SK-N-MC (cell line): ENCODE data around the gene CATSPER4.
A peak's percentile ranks its signal among the peaks of the same experiment; 100 is the strongest.

ENCODE experiments used
- DNase-seq: peaks from one replicate; pipeline ENCODE4 v3.0.0-alpha.2; 2011; ENCODE audit warnings: low read depth, low spot score
- H3K27ac ChIP-seq: fragments of 200-600 bp; sonication (generic); 2 replicates; pipeline ENCODE4 v1.5.1; 2016; ENCODE audit warnings: mixed run types
- H3K36me3 ChIP-seq: fragments of 200-600 bp; sonication (generic); 2 replicates; pipeline ENCODE4 v1.6.1; 2017; ENCODE audit warnings: antibody characterized with exemption, low read length, mixed read lengths; ENCODE audit not compliant: insufficient read depth
- H3K4me3 ChIP-seq: fragments of 200-600 bp; sonication (generic); 2 replicates; pipeline ENCODE4 v1.5.1; 2016
- H3K9ac ChIP-seq: fragments of 200-600 bp; sonication (generic); 2 replicates; pipeline ENCODE4 v1.8.0; 2017; ENCODE audit warnings: mixed run types, mixed read lengths; ENCODE audit not compliant: insufficient read length
- H3K9me3 ChIP-seq: fragments of 200-600 bp; sonication (generic); 2 replicates; pipeline ENCODE4 v1.6.1; 2017; ENCODE audit warnings: low read depth, mild to moderate bottlenecking, antibody characterized with exemption, low read length, moderate library complexity, mixed read lengths
- EZH2 ChIP-seq: fragments of 200-600 bp; sonication (generic); IDR thresholded peaks from one replicate; pipeline ENCODE4 v1.6.1; 2017; ENCODE audit warnings: antibody characterized with exemption
- FOXP2 ChIP-seq: optimal IDR thresholded peaks from 2 replicates; pipeline ENCODE3; 2011; ENCODE audit warnings: mild to moderate bottlenecking, moderate library complexity; ENCODE audit not compliant: insufficient read depth; ENCODE audit errors: extremely low read length, control extremely low read depth
- POLR2AphosphoS5 ChIP-seq: IDR thresholded peaks from 2 replicates; pipeline ENCODE4 v1.6.1; 2012; ENCODE audit warnings: mild to moderate bottlenecking, low read depth, low read length, borderline replicate concordance

Gene CATSPER4

GRCh38 chr1:26163684-26164035 is 26.7 kb upstream of the CATSPER4 start:
- H3K36me3 ChIP-seq, result no peaks in the 10 kb centered on the region
- H3K9ac ChIP-seq, result no peak overlapping the region
- H3K27ac ChIP-seq, result no peak overlapping the region
- H3K4me3 ChIP-seq, result peak overlapping the region; percentile 75
- DNase-seq, result no peak
- no peaks in the 10 kb centered on the region for H3K9me3 ChIP-seq
- no peak for TF ChIP-seq POLR2AphosphoS5
- TF ChIP-seq FOXP2, result no peak
- no peak for TF ChIP-seq EZH2

GRCh38 chr1:26164036-26164860 is 26.2 kb upstream of the CATSPER4 start:
- peak overlapping the region; percentile 53 for H3K9ac ChIP-seq
- H3K27ac ChIP-seq, result no peak overlapping the region
- no peak for TF ChIP-seq POLR2AphosphoS5
- no peak for TF ChIP-seq FOXP2
- no peak for TF ChIP-seq EZH2
- H3K4me3 ChIP-seq, result peak overlapping the region; percentile 75
- no peaks in the 10 kb centered on the region for H3K9me3 ChIP-seq
- no peak for DNase-seq
- no peaks in the 10 kb centered on the region for H3K36me3 ChIP-seq

DNA sequence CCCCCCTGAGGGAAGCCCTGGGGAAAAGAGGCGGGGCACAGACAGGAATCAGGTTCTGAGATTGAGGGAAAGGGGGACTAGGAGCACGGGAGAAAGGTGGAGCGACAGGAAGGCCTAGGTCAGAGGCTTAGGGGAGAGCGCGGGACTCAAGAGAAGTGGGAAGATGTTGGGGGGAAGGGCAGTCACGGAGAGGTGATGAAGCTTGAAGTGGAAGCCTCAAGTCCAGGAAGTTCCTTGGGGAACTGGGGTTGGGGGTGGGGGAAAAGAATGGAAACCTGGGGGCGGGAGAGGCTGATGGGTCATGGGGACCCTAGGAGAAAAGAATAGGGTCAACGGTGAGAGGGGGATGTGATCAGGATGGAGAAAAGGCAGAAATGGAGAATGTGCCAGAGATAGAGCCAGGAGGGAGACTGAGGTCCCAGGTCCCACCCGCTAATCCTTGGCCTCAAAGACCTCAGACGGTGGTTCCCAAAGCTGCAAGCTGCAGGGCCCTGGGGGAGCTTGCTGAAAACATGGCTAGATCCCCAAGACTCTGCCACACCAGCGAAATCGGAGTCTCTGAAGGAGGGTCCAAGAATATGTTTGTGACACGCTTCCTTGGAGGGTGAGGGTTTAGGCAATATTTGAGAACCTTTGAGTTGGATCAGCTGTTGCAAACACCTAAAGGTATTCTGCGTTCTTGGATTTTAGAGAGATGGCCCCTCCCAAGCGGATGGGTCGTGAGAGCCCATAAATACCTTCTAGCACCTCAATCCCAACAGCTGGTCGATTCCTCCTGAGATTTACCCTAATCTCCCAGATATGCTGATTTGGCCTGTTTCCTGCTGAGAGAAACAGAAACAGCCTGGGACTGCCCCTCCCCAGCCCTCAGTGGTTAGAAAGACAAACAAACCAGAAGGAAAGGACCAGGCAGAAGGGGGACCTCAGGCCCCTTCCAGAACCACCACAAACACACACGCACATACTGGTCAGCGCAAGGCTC is 25.2 kb upstream of the CATSPER4 start:
- no peak for DNase-seq

GRCh38 chr1:26166719-26167281 is 23.6 kb upstream of the CATSPER4 start:
- H3K9ac ChIP-seq, result no peak overlapping the region
- TF ChIP-seq EZH2, result no peak
- no peak for TF ChIP-seq POLR2AphosphoS5
- no peak for TF ChIP-seq FOXP2

More for the DNA sequence above, 25.2 kb upstream of the CATSPER4 start:
- Histone ChIP-seq H3K36me3 (no peaks in the 10 kb centered on the region), H3K4me3 (peak overlapping the region; percentile 75), H3K9me3 (no peaks in the 10 kb centered on the region), H3K9ac (no peak overlapping the region), H3K27ac (no peak overlapping the region)
- TF ChIP-seq EZH2 (no peak), POLR2AphosphoS5 (no peak), FOXP2 (no peak)

DNA sequence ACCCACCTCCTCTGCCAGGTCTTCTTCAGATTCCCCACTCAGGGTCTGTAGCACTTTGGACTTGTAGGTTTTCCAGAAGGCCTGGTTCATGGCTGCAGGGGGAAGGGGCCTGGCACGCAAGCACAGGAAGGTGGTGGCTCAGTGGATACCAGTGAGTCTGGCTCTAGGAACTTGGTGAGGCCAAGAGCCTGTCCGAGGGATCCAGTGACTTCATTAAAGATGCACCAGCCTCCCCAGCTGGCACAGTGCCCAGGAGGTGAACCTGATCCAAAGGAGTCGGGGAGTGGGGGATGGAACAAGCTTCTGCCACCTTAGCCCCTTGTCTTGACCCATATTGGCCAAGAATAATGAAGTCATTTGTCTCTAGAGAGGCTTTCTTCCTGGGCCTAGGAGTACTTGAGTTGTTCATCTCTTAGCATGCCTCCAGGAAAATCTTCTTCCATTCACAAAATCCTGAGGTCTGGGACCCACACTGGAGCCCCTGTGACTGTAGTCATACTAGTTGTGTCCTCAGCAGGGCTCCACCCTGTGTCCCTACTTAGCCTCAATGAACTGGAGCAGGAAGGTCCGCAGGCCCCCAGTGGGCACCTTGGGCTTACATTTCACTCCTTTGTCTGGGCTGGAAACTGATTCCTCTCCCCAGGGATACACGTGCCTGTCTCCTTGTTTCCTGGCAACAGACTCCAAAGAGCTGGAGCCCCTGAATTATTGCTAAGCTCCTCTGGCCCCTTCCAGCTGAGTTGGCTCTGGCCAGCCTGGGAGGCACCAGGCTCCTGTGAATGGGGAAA is 21.8 kb upstream of the CATSPER4 start, which contains the start of gene C1orf232:
Gene C1orf232, minus strand, starts transcription at position 554 of the 788 bp plus-strand sequence. Its CDS starts 464 bp downstream, at position 90.
- Histone ChIP-seq H3K36me3 (no peaks in the 10 kb centered on the region; the same call in 1 of the 2 replicates), H3K4me3 (peak within 1 kb of the TSS; percentile 91), H3K27ac (no peak within 1 kb of the TSS; the same call in 1 of the 2 replicates), H3K9ac (peak within 1 kb of the TSS; percentile 92), H3K9me3 (no peaks in the 10 kb centered on the region)
- DNase-seq, result no peak
- TF ChIP-seq POLR2AphosphoS5 (no peak), EZH2 (no peak), FOXP2 (no peak)

More at GRCh38 chr1:26166719-26167281, 23.6 kb upstream of the CATSPER4 start:
- H3K27ac ChIP-seq, result no peak overlapping the region
- H3K36me3 ChIP-seq, result no peaks in the 10 kb centered on the region; the same call in 1 of the 2 replicates
- H3K9me3 ChIP-seq, result no peaks in the 10 kb centered on the region
- DNase-seq, result no peak
- no peak overlapping the region for H3K4me3 ChIP-seq

DNA sequence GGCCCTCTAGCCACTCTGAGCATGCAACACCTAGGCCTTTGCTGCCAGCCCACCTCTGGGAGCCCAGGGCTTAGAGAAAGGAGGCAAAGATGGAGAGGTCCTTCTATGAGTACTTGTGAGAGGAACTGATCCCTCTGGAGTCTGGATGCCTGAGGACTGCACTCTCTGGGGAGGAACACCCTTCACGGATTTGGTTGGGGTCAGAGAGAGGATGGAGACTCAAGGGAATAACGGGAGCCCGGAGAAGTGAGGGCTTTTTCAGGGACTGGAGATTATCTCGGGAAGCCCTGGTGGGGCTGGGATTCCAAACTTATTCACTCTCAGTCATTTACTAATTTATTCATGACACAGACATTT is 21.2 kb upstream of the CATSPER4 start:
- no peak overlapping the region for H3K27ac ChIP-seq
- H3K9me3 ChIP-seq, result no peaks in the 10 kb centered on the region
- TF ChIP-seq POLR2AphosphoS5, result no peak
- no peak for TF ChIP-seq FOXP2
- no peak for TF ChIP-seq EZH2
- H3K36me3 ChIP-seq, result no peaks in the 10 kb centered on the region; the same call in 1 of the 2 replicates
- peak overlapping the region; percentile 91 for H3K4me3 ChIP-seq
- no peak overlapping the region for H3K9ac ChIP-seq
- DNase-seq, result no peak

DNA sequence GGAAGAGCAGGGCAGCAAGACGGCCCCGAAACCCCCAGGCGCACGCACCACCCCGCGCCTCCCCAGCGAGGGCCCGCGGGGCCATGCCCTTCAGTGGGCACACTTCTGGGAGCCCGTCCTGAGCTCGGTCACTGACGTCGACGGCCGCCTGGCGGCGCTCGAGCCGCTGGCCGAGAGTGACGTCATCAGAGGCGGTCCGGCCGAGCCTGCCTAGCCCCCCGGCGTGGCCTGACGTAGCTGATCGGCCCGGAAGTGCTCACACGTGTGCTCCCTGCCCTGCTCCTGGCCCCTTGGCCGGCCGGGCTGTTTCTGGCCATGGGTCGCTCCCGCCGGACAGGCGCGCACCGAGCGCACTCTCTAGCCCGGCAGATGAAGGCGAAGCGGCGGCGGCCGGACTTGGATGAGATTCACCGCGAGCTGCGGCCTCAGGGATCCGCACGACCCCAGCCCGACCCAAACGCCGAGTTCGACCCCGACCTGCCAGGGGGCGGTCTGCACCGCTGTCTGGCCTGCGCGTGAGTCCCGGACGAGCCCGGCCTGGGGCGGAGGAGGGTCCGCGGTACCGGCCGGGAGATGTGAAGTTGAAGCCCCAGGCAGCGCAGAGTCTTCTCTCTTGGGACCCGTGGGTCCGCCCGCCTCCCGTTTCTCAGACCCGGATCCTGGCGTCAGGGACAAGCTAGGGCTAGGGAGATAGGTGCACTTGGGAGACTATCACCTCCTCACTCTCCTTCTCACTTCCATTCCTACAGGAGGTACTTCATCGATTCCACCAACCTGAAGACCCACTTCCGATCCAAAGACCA is 20.5 kb upstream of the CATSPER4 start, which contains the start of gene ZNF593:
Gene ZNF593, plus strand, starts transcription at position 240 of the 803 bp plus-strand sequence. Its CDS starts 76 bp downstream, at position 316.
- Histone ChIP-seq H3K27ac (no peak within 1 kb of the TSS; the same call in 1 of the 2 replicates), H3K9ac (peak within 1 kb of the TSS; percentile 92), H3K9me3 (no peaks in the 10 kb centered on the region), H3K36me3 (no peaks in the 10 kb centered on the region; the same call in 1 of the 2 replicates), H3K4me3 (peak within 1 kb of the TSS; percentile 91)
- no peak for DNase-seq
- peak; percentile 90 for TF ChIP-seq POLR2AphosphoS5
- peak; percentile 25 for TF ChIP-seq FOXP2
- TF ChIP-seq EZH2, result no peak
